ENCODE data around the gene ACTR2.

Gene ACTR2

DNA sequence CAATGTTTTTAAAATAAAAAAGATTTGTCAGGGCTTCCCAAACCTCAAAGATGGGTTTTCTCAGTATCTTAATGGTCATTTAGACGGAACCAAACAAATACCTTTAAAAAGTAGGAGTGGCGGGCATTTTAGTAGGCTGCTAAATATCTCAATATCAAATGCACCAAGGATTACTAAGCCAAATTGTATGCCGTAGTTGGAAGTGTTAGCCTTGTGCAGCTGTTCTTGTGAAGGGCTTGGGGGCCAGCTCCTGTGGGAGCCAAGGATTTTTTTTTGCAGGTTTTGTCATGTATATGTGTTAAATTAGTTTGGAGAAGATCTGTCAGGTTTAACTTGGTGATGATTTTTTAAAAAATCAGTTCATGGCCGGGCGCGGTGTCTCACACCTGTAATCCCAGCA is 52.1 kb downstream of the ACTR2 start:
- no peaks in the 10 kb centered on the region for H3K27me3 ChIP-seq (ENCODE audit: low read length)
- no peaks in the 10 kb centered on the region for H3K79me2 ChIP-seq (ENCODE audit: insufficient read depth, low read length)
- H3K4me2 ChIP-seq (ENCODE audit: low read depth, low read length, poor library complexity, severe bottlenecking) = no peak overlapping the region
- no peaks in the 10 kb centered on the region for H3K36me3 ChIP-seq (ENCODE audit: low read length)
- no peak overlapping the region for H3K27ac ChIP-seq (ENCODE audit: low read depth, low read length)
- TF ChIP-seq, protein P1, sequence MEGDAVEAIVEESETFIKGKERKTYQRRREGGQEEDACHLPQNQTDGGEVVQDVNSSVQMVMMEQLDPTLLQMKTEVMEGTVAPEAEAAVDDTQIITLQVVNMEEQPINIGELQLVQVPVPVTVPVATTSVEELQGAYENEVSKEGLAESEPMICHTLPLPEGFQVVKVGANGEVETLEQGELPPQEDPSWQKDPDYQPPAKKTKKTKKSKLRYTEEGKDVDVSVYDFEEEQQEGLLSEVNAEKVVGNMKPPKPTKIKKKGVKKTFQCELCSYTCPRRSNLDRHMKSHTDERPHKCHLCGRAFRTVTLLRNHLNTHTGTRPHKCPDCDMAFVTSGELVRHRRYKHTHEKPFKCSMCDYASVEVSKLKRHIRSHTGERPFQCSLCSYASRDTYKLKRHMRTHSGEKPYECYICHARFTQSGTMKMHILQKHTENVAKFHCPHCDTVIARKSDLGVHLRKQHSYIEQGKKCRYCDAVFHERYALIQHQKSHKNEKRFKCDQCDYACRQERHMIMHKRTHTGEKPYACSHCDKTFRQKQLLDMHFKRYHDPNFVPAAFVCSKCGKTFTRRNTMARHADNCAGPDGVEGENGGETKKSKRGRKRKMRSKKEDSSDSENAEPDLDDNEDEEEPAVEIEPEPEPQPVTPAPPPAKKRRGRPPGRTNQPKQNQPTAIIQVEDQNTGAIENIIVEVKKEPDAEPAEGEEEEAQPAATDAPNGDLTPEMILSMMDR (IDR thresholded peaks at IDR 0.05; ENCODE audit: insufficient read depth, low read length, poor library complexity, severe bottlenecking) = no peak
- no peak for TF ChIP-seq EZH2phosphoT487 (conservative IDR thresholded peaks at IDR 0.05; ENCODE audit: low read length)
- H3K9me3 ChIP-seq (ENCODE audit: insufficient read depth, low read length) = no peaks in the 10 kb centered on the region
- no peak overlapping the region for H3K4me3 ChIP-seq (ENCODE audit: insufficient read depth, low read length, poor library complexity, severe bottlenecking)
- H3K9me2 ChIP-seq (replicated peaks; ENCODE audit: insufficient read depth, low read length) = no peaks in the 10 kb centered on the region
- H2AFZ ChIP-seq (ENCODE audit: low read depth, low read length, severe bottlenecking) = no peak overlapping the region
- H3F3A ChIP-seq (ENCODE audit: insufficient read depth) = peaks cover 27% of the 10 kb centered on the region
- H3K9ac ChIP-seq (ENCODE audit: low read length) = no peak overlapping the region
- no peaks in the 10 kb centered on the region for H4K20me1 ChIP-seq (ENCODE audit: low read depth, low read length)

DNA sequence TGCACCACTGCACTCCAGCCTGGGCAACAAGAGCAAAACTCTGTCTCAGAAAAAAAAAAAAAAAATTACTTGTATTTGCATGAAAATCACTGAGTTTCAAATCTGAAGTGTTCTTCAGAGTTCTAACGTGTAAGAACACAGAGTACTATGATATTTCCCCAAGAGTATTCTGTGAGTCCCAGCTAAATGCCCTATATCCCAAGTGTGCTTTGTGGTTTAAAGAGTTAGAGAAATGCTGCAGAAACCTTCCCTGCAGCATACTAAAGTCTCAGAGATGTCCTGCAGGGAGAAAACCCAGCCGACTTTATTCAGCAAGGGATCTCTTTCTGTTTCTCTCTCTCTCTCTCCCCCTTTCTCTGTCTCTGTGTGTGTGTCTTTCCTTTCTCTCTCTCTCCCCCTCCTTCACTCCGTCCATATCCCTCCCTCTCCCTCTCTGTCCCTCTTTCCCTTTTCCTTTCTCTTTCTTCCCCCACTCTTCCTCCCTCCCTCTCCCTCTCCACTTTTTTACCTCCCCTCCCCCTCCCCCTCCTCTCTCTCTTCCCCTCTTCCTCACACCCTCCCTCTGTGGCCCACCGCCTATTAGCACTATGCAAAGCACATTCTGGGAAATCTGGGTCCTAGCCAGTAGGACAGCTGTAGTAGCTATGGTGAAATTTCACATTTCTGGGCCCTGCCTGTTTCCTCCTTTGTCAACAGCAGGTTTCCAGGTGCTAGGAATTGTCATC is 54.2 kb downstream of the ACTR2 start:
- no peaks in the 10 kb centered on the region for H4K20me1 ChIP-seq (ENCODE audit: low read depth, low read length)
- no peaks in the 10 kb centered on the region for H3K36me3 ChIP-seq (ENCODE audit: low read length)
- H3K4me2 ChIP-seq (ENCODE audit: low read depth, low read length, poor library complexity, severe bottlenecking) = no peak overlapping the region
- H3K9ac ChIP-seq (ENCODE audit: low read length) = no peak overlapping the region
- H3K27me3 ChIP-seq (ENCODE audit: low read length) = no peaks in the 10 kb centered on the region
- H3K27ac ChIP-seq (ENCODE audit: low read depth, low read length) = no peak overlapping the region
- no peaks in the 10 kb centered on the region for H3K9me3 ChIP-seq (ENCODE audit: insufficient read depth, low read length)
- no peaks in the 10 kb centered on the region for H3K9me2 ChIP-seq (replicated peaks; ENCODE audit: insufficient read depth, low read length)
- H3K79me2 ChIP-seq (ENCODE audit: insufficient read depth, low read length) = no peaks in the 10 kb centered on the region
- no peak overlapping the region for H2AFZ ChIP-seq (ENCODE audit: low read depth, low read length, severe bottlenecking)
- TF ChIP-seq, protein P1 (IDR thresholded peaks at IDR 0.05; ENCODE audit: insufficient read depth, low read length, poor library complexity, severe bottlenecking) = no peak
- TF ChIP-seq EZH2phosphoT487 (conservative IDR thresholded peaks at IDR 0.05; ENCODE audit: low read length) = no peak
- peaks cover 9% of the 10 kb centered on the region; the same call in 1 of the 2 replicates for H3F3A ChIP-seq (ENCODE audit: insufficient read depth)
- no peak overlapping the region for H3K4me3 ChIP-seq (ENCODE audit: insufficient read depth, low read length, poor library complexity, severe bottlenecking)

DNA sequence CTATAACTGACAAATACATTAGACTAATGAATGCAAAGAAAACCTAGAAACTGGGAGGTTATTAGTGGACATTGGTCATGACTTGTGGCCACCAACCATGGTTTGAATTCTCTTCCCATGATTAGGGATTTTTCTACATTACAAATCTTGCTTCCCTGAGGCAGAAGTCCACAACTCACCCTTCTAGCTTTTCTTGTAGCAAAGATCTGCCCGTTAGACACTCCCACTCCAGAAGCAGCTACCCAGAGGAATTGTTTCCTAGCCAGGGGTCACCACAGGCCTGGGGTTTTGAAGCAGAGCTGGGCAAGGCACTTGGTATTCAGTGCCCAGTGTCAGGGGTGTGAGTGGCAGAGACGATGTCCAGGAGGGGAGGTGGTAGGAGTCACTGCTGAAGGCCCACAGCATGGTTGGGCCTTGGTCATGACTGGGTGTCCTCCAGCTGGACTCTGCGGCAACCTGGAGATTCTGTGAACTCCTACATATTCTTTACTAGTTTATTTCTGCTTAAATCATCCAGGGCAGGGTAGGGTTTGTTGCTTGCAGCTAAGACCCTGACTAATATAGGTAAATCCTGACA is 54.9 kb downstream of the ACTR2 start:
- H3K9me2 ChIP-seq (replicated peaks; ENCODE audit: insufficient read depth, low read length) = no peaks in the 10 kb centered on the region
- H3K4me2 ChIP-seq (ENCODE audit: low read depth, low read length, poor library complexity, severe bottlenecking) = no peak overlapping the region
- no peak overlapping the region for H2AFZ ChIP-seq (ENCODE audit: low read depth, low read length, severe bottlenecking)
- no peaks in the 10 kb centered on the region for H3K36me3 ChIP-seq (ENCODE audit: low read length)
- H4K20me1 ChIP-seq (ENCODE audit: low read depth, low read length) = no peaks in the 10 kb centered on the region
- H3K4me3 ChIP-seq (ENCODE audit: insufficient read depth, low read length, poor library complexity, severe bottlenecking) = no peak overlapping the region
- H3K27ac ChIP-seq (ENCODE audit: low read depth, low read length) = no peak overlapping the region
- no peaks in the 10 kb centered on the region for H3K9me3 ChIP-seq (ENCODE audit: insufficient read depth, low read length)
- no peaks in the 10 kb centered on the region for H3K79me2 ChIP-seq (ENCODE audit: insufficient read depth, low read length)
- H3F3A ChIP-seq (ENCODE audit: insufficient read depth) = peaks cover 7% of the 10 kb centered on the region; the same call in 1 of the 2 replicates
- H3K9ac ChIP-seq (ENCODE audit: low read length) = no peak overlapping the region
- TF ChIP-seq, protein P1 (IDR thresholded peaks at IDR 0.05; ENCODE audit: insufficient read depth, low read length, poor library complexity, severe bottlenecking) = no peak
- no peak for TF ChIP-seq EZH2phosphoT487 (conservative IDR thresholded peaks at IDR 0.05; ENCODE audit: low read length)
- no peaks in the 10 kb centered on the region for H3K27me3 ChIP-seq (ENCODE audit: low read length)

Measured in SU-DHL-6 (cell line).